Activated naive CD4-positive, alpha-beta T cell (primary cell): ENCODE measurements around the gene AKR1A1.
"Not testable (repeated sequence)": the region's sequence is repeated elsewhere in the genome, so short reads cannot be mapped to it uniquely, and the experiment has no call there.

Experiments used
- DNase-seq, 4 experiments: peaks; one replicate each; lab custom pipeline; 2025; lab: John Stamatoyannopoulos, UW

Gene AKR1A1

GRCh38 chr1:45523516-45523915 lies 27.1 kb upstream of the AKR1A1 start:
- not testable (repeated sequence) for DNase-seq

GRCh38 chr1:45523975-45524374 lies 26.7 kb upstream of the AKR1A1 start:
- not testable (repeated sequence) for DNase-seq

GRCh38 chr1:45526135-45526644 lies 24.4 kb upstream of the AKR1A1 start:
- no peak for DNase-seq

GRCh38 chr1:45530632-45531135 lies 19.9 kb upstream of the AKR1A1 start:
- DNase-seq = no peak

- DNase-seq = no peak
Measured at GRCh38 chr1:45531873-45532272, 18.8 kb upstream of the AKR1A1 start.

GRCh38 chr1:45535988-45536766 lies 14.4 kb upstream of the AKR1A1 start:
- no peak for DNase-seq

- DNase-seq = no peak
Measured at GRCh38 chr1:45536886-45537285, 13.7 kb upstream of the AKR1A1 start.

- DNase-seq = no peak
Measured at GRCh38 chr1:45541193-45541592, 9.4 kb upstream of the AKR1A1 start.

- no peak for DNase-seq
Measured at GRCh38 chr1:45542591-45542990, 8.0 kb upstream of the AKR1A1 start.

- peak in 3 of 4 experiments; percentile 8 to 27 (median 26) for DNase-seq
Measured at GRCh38 chr1:45543581-45544417, 6.8 kb upstream of the AKR1A1 start.

- no peak for DNase-seq
Measured at GRCh38 chr1:45544530-45544929, 6.1 kb upstream of the AKR1A1 start.

- no peak for DNase-seq
Measured at GRCh38 chr1:45545019-45545493, 5.6 kb upstream of the AKR1A1 start.

- no peak for DNase-seq
Measured at GRCh38 chr1:45545553-45546310, 4.9 kb upstream of the AKR1A1 start.

- DNase-seq = no peak
Measured at GRCh38 chr1:45551684-45552083, 1.1 kb downstream of the AKR1A1 start.

GRCh38 chr1:45552331-45552730 lies 1.7 kb downstream of the AKR1A1 start:
- DNase-seq = no peak

GRCh38 chr1:45554198-45554597 lies 3.6 kb downstream of the AKR1A1 start:
- no peak for DNase-seq

- no peak for DNase-seq
Measured at GRCh38 chr1:45557422-45557944, 6.9 kb downstream of the AKR1A1 start.

GRCh38 chr1:45563843-45564242 lies 13.2 kb downstream of the AKR1A1 start:
- DNase-seq = no peak

GRCh38 chr1:45566722-45567121 lies 16.1 kb downstream of the AKR1A1 start:
- no peak for DNase-seq

- DNase-seq = no peak
Measured at GRCh38 chr1:45567911-45568310, 17.3 kb downstream of the AKR1A1 start.

GRCh38 chr1:45568421-45568820 lies 17.8 kb downstream of the AKR1A1 start:
- DNase-seq = no peak

- no peak for DNase-seq
Measured at GRCh38 chr1:45569571-45569961, 18.9 kb downstream of the AKR1A1 start.
